OCI-LY3 (cell line): ENCODE data around the gene TSNAXIP1.
A peak's percentile ranks its signal among the peaks of the same experiment; 100 is the strongest.

Source experiments
- H2AFZ ChIP-seq: fragments of 200-600, 300-600 bp; shearing (Covaris generic); 2 replicates; pipeline ENCODE4 v1.6.0; 2014; ENCODE audit warnings: antibody characterized with exemption, low read depth, low read length
- H3K27ac ChIP-seq: fragments of 200-600, 300-600 bp; sonication (generic); 2 replicates; pipeline ENCODE4 v1.5.1; 2014; ENCODE audit warnings: mild to moderate bottlenecking, low read length, moderate library complexity, mixed read lengths
- H3K27me3 ChIP-seq: fragments of 200-600, 300-600 bp; sonication (generic); 2 replicates; pipeline ENCODE4 v1.6.1; 2014; ENCODE audit warnings: low read depth, low read length, mixed read lengths
- H3K36me3 ChIP-seq: fragments of 200-600, 300-600 bp; sonication (generic); replicated peaks from 2 replicates; pipeline ENCODE3; 2014; ENCODE audit warnings: low read depth, low read length, mixed read lengths
- H3K4me1 ChIP-seq: fragments of 300-600, 200-600 bp; sonication (generic); 2 replicates; pipeline ENCODE4 v1.6.1; 2014; ENCODE audit warnings: low read length, mixed read lengths
- H3K4me2 ChIP-seq: fragments of 200-600, 300-600 bp; sonication (generic); 2 replicates; pipeline ENCODE4 v1.6.1; 2014; ENCODE audit warnings: low read length, mixed read lengths
- H3K4me3 ChIP-seq: fragments of 300-600, 200-600 bp; sonication (generic); 2 replicates; pipeline ENCODE4 v1.5.1; 2014; ENCODE audit warnings: antibody characterized with exemption, mild to moderate bottlenecking, low read length, moderate library complexity
- H3K79me2 ChIP-seq: fragments of 300-600, 200-600 bp; shearing (Covaris generic); 2 replicates; pipeline ENCODE4 v1.6.1; 2014; ENCODE audit warnings: mild to moderate bottlenecking, low read length, mixed read lengths
- H3K9ac ChIP-seq: fragments of 300-600, 200-600 bp; shearing (Covaris generic); 2 replicates; pipeline ENCODE4 v1.6.0; 2014; ENCODE audit warnings: mild to moderate bottlenecking, low read length, moderate library complexity
- H3K9me3 ChIP-seq: fragments of 200-600, 300-600 bp; shearing (Covaris generic); 2 replicates; pipeline ENCODE4 v1.6.1; 2014; ENCODE audit warnings: low read length, mixed read lengths; ENCODE audit not compliant: insufficient read depth
- H4K20me1 ChIP-seq: fragments of 200-600, 300-600 bp; sonication (generic); 2 replicates; pipeline ENCODE4 v1.6.1; 2016; ENCODE audit warnings: low read length, mixed read lengths; ENCODE audit not compliant: insufficient read depth
- CTCF ChIP-seq: fragments of 200-600, 300-600 bp; sonication (generic); IDR thresholded peaks from 2 replicates; pipeline ENCODE4 v1.5.1; 2014; ENCODE audit warnings: antibody characterized with exemption, low read length, low read depth
- EZH2phosphoT487 ChIP-seq: fragments of 200-600 bp; shearing (Covaris generic); IDR thresholded peaks from 2 replicates; pipeline ENCODE4 v1.6.1; 2018; ENCODE audit warnings: antibody characterized with exemption, mixed run types, low read depth

Gene TSNAXIP1

GRCh38 chr16:67782567-67783352 is 23.9 kb upstream of the TSNAXIP1 start:
- Histone ChIP-seq H3K4me3 (no peak overlapping the region), H3K9me3 (no peaks in the 10 kb centered on the region), H2AFZ (no peak overlapping the region), H3K79me2 (peaks cover 25% of the 10 kb centered on the region), H3K4me2 (no peak overlapping the region), H3K27me3 (no peaks in the 10 kb centered on the region), H3K4me1 (peaks cover 10% of the 10 kb centered on the region), H4K20me1 (peaks cover 38% of the 10 kb centered on the region), H3K9ac (no peak overlapping the region), H3K27ac (no peak overlapping the region), H3K36me3 (peaks cover 3% of the 10 kb centered on the region)
- TF ChIP-seq EZH2phosphoT487: no peak
- no peak for TF ChIP-seq CTCF

GRCh38 chr16:67783353-67783725 is 23.4 kb upstream of the TSNAXIP1 start:
- no peak overlapping the region for H3K4me2 ChIP-seq
- H3K4me3 ChIP-seq: no peak overlapping the region
- TF ChIP-seq EZH2phosphoT487 (no peak), CTCF (no peak)
- H3K36me3 ChIP-seq: peaks cover 3% of the 10 kb centered on the region
- H2AFZ ChIP-seq: no peak overlapping the region
- no peaks in the 10 kb centered on the region for H3K27me3 ChIP-seq
- H3K79me2 ChIP-seq: peaks cover 25% of the 10 kb centered on the region
- H3K27ac ChIP-seq: no peak overlapping the region
- H3K9ac ChIP-seq: no peak overlapping the region
- H4K20me1 ChIP-seq: peaks cover 38% of the 10 kb centered on the region
- no peaks in the 10 kb centered on the region for H3K9me3 ChIP-seq
- H3K4me1 ChIP-seq: peaks cover 10% of the 10 kb centered on the region

- peaks cover 21% of the 10 kb centered on the region for H3K79me2 ChIP-seq
- H3K4me3 ChIP-seq: no peak overlapping the region
- H2AFZ ChIP-seq: no peak overlapping the region
- no peaks in the 10 kb centered on the region for H3K27me3 ChIP-seq
- no peaks in the 10 kb centered on the region for H3K36me3 ChIP-seq
- peaks cover 21% of the 10 kb centered on the region for H4K20me1 ChIP-seq
- H3K4me1 ChIP-seq: peaks cover 13% of the 10 kb centered on the region
- no peak overlapping the region for H3K9ac ChIP-seq
- no peaks in the 10 kb centered on the region for H3K9me3 ChIP-seq
- TF ChIP-seq CTCF (no peak), EZH2phosphoT487 (no peak)
- no peak overlapping the region for H3K27ac ChIP-seq
- peak overlapping the region; percentile 28; the same call in 1 of the 2 replicates for H3K4me2 ChIP-seq
These were observed 20.2 kb upstream of the TSNAXIP1 start for GRCh38 chr16:67786491-67786890.

GRCh38 chr16:67790071-67790470 is 16.6 kb upstream of the TSNAXIP1 start:
- peaks cover 15% of the 10 kb centered on the region for H4K20me1 ChIP-seq
- H3K4me2 ChIP-seq: no peak overlapping the region

More at GRCh38 chr16:67790071-67790470, 16.6 kb upstream of the TSNAXIP1 start:
- Histone ChIP-seq H3K9ac (no peak overlapping the region), H3K27me3 (no peaks in the 10 kb centered on the region), H3K79me2 (peaks cover 23% of the 10 kb centered on the region), H2AFZ (no peak overlapping the region), H3K27ac (no peak overlapping the region), H3K36me3 (no peaks in the 10 kb centered on the region), H3K4me1 (peaks cover 13% of the 10 kb centered on the region), H3K9me3 (no peaks in the 10 kb centered on the region), H3K4me3 (no peak overlapping the region)
- TF ChIP-seq CTCF: no peak
- no peak for TF ChIP-seq EZH2phosphoT487
